H9 (cell line): ENCODE results near the gene UBE2G1. TPM values are rescaled to one million over a fixed set of nuclear protein-coding genes. Genes with fewer than 3 reads are reported as not detected.

Experiments
- DNase-seq: peaks from one replicate; pipeline ENCODE4 v3.0.0-alpha.2; 2017
- H2AFZ ChIP-seq: one replicate; pipeline ENCODE4 v1.6.1; 2013; ENCODE audit warnings: mild to moderate bottlenecking, low read length, control low read depth, moderate library complexity
- H2AK5ac ChIP-seq: 2 replicates; pipeline ENCODE4 v1.6.1; 2013; ENCODE audit warnings: low read length, control low read depth, mixed read lengths; ENCODE audit not compliant: insufficient read length
- H2BK120ac ChIP-seq: one replicate; pipeline ENCODE4 v1.6.1; 2013; ENCODE audit warnings: low read depth, mild to moderate bottlenecking, low read length, control low read depth, inconsistent platforms; ENCODE audit not compliant: poor library complexity, severe bottlenecking
- H2BK12ac ChIP-seq: 2 replicates; pipeline ENCODE4 v1.6.1; 2013; ENCODE audit warnings: low read length, control low read depth, mixed read lengths, low read depth; ENCODE audit not compliant: insufficient read length
- H2BK15ac ChIP-seq: 2 replicates; pipeline ENCODE4 v1.6.1; 2013; ENCODE audit warnings: low read depth, low read length, control low read depth
- H2BK20ac ChIP-seq: one replicate; pipeline ENCODE4 v1.6.1; 2013; ENCODE audit warnings: low read depth, mild to moderate bottlenecking, low read length, control low read depth, inconsistent platforms; ENCODE audit not compliant: poor library complexity, severe bottlenecking
- H2BK5ac ChIP-seq: 2 replicates; pipeline ENCODE4 v1.6.1; 2013; ENCODE audit warnings: low read length, control low read depth, mixed read lengths; ENCODE audit not compliant: insufficient read length
- H3K14ac ChIP-seq: 2 replicates; pipeline ENCODE4 v1.6.1; 2013; ENCODE audit warnings: low read length, control low read depth; ENCODE audit not compliant: insufficient read depth
- H3K18ac ChIP-seq: 2 replicates; pipeline ENCODE4 v1.6.1; 2013; ENCODE audit warnings: low read depth, mild to moderate bottlenecking, mixed read lengths, low read length, control low read depth; ENCODE audit not compliant: insufficient read length
- H3K23ac ChIP-seq: 2 replicates; pipeline ENCODE4 v1.6.1; 2013; ENCODE audit warnings: low read length, control low read depth, mixed read lengths, low read depth; ENCODE audit not compliant: insufficient read length
- H3K23me2 ChIP-seq: 2 replicates; pipeline ENCODE4 v1.6.1; 2013; ENCODE audit warnings: low read depth, mild to moderate bottlenecking, mixed read lengths, low read length, control low read depth; ENCODE audit not compliant: insufficient read length, poor library complexity, severe bottlenecking
- H3K27ac ChIP-seq: 2 replicates; pipeline ENCODE4 v1.5.1; 2013; ENCODE audit warnings: low read length, control low read depth, mixed read lengths, low read depth; ENCODE audit not compliant: insufficient read length
- H3K27me3 ChIP-seq: 2 replicates; pipeline ENCODE4 v1.6.1; 2013; ENCODE audit warnings: low read length, control low read depth, inconsistent platforms; ENCODE audit not compliant: insufficient read depth
- H3K4ac ChIP-seq: 2 replicates; pipeline ENCODE4 v1.6.1; 2013; ENCODE audit warnings: low read depth, mild to moderate bottlenecking, control low read depth, inconsistent platforms, low read length, moderate library complexity
- H3K4me1 ChIP-seq: 2 replicates; pipeline ENCODE4 v1.6.1; 2013; ENCODE audit warnings: low read length, control low read depth, inconsistent platforms; ENCODE audit not compliant: insufficient read depth
- H3K4me2 ChIP-seq: 2 replicates; pipeline ENCODE4 v1.6.1; 2013; ENCODE audit warnings: low read length, control low read depth, mixed read lengths; ENCODE audit not compliant: insufficient read length, insufficient read depth
- H3K56ac ChIP-seq: 2 replicates; pipeline ENCODE4 v1.6.1; 2013; ENCODE audit warnings: low read depth, mild to moderate bottlenecking, mixed read lengths, low read length, control low read depth; ENCODE audit not compliant: insufficient read length
- H3K79me1 ChIP-seq: 2 replicates; pipeline ENCODE4 v1.6.1; 2013; ENCODE audit warnings: low read depth, mild to moderate bottlenecking, moderate library complexity, low read length, control low read depth, inconsistent platforms; ENCODE audit not compliant: insufficient read depth, poor library complexity, severe bottlenecking
- H3K79me2 ChIP-seq: 2 replicates; pipeline ENCODE4 v1.6.1; 2013; ENCODE audit warnings: low read length, control low read depth, inconsistent platforms; ENCODE audit not compliant: insufficient read depth
- H3K9ac ChIP-seq: 2 replicates; pipeline ENCODE4 v1.6.1; 2013; ENCODE audit warnings: low read length, control low read depth, mixed read lengths; ENCODE audit not compliant: insufficient read length; ENCODE audit errors: extremely low read depth
- H3K9me3 ChIP-seq: one replicate; pipeline ENCODE4 v1.6.1; 2013; ENCODE audit warnings: low read depth, low read length, inconsistent platforms; ENCODE audit not compliant: control insufficient read depth
- H3T11ph ChIP-seq: one replicate; pipeline ENCODE4 v1.6.1; 2013; ENCODE audit warnings: mild to moderate bottlenecking, low read length, control low read depth, inconsistent platforms
- H4K20me1 ChIP-seq: one replicate; pipeline ENCODE4 v1.6.1; 2013; ENCODE audit not compliant: control insufficient read depth, insufficient read length, insufficient read depth
- H4K5ac ChIP-seq: 2 replicates; pipeline ENCODE4 v1.6.1; 2013; ENCODE audit warnings: low read depth, mild to moderate bottlenecking, mixed read lengths, low read length, control low read depth; ENCODE audit not compliant: insufficient read length
- H4K8ac ChIP-seq: replicated peaks from 2 replicates; pipeline ENCODE4 v1.6.1; 2013; ENCODE audit warnings: low read length, control low read depth, mixed read lengths, low read depth; ENCODE audit not compliant: insufficient read length
- H4K91ac ChIP-seq: 2 replicates; pipeline ENCODE4 v1.6.1; 2013; ENCODE audit warnings: low read depth, mild to moderate bottlenecking, moderate library complexity, mixed read lengths, low read length, control low read depth; ENCODE audit not compliant: insufficient read length
- H3K27ac Mint-ChIP-seq, 3 experiments: 2 replicates in 2 of 3; 3 replicates in 1 of 3; pipeline ENCODE4 v1.8.0; 2020 to 2021; ENCODE audit warnings: mixed read lengths in 3 of 3, mild to moderate bottlenecking in 1 of 3, moderate library complexity in 1 of 3
- H3K27me3 Mint-ChIP-seq: 2 replicates; pipeline ENCODE4 v1.8.0; 2021; ENCODE audit warnings: low read depth, mild to moderate bottlenecking, moderate library complexity, mixed read lengths
- H3K36me3 Mint-ChIP-seq, 3 experiments: 2 replicates in 2 of 3; 3 replicates in 1 of 3; pipeline ENCODE4 v1.8.0; 2020 to 2021; ENCODE audit warnings: low read depth in 3 of 3, mixed read lengths in 3 of 3; ENCODE audit not compliant: insufficient read depth in 1 of 3
- H3K4me1 Mint-ChIP-seq, 2 experiments: 2 replicates each; pipeline ENCODE4 v1.8.0; 2020; ENCODE audit warnings: mixed read lengths in 2 of 2
- H3K4me3 Mint-ChIP-seq, 2 experiments: 2 replicates in 1 of 2; 3 replicates in 1 of 2; pipeline ENCODE4 v1.8.0; 2020 to 2021; ENCODE audit warnings: mild to moderate bottlenecking in 2 of 2, mixed read lengths in 2 of 2, moderate library complexity in 1 of 2
- H3K9me3 Mint-ChIP-seq, 2 experiments: 2 replicates in 1 of 2; 3 replicates in 1 of 2; pipeline ENCODE4 v1.8.0; 2020; ENCODE audit warnings: mild to moderate bottlenecking in 2 of 2, mixed read lengths in 2 of 2, moderate library complexity in 1 of 2
- WGBS: extraction: QIAGEN DNeasy Blood & Tissue Kit; methylation state at CpG from one replicate; pipeline ENCODE4 v1.1.7; 2013; ENCODE audit warnings: missing lambda C conversion rate, low lambda C conversion rate, mixed read lengths; ENCODE audit not compliant: insufficient read length; ENCODE audit errors: extremely low coverage; 5-methylcytosine and 5-hydroxymethylcytosine counted together
- total RNA-seq: library from RNA; stranded (reverse); gene quantifications from 2 replicates; pipeline ENCODE4 v1.2.1, GENCODE V29; 2021
- TF ChIP-seq, protein P1 (sequence below): fragments of 200-600 bp; sonication (generic); conservative IDR thresholded peaks from 3 replicates; pipeline ENCODE4 v1.8.0; 2021; ENCODE audit warnings: antibody characterized with exemption, mild to moderate bottlenecking

Gene UBE2G1
- total RNA-seq, 1 experiment from 2014 or later, result 188 TPM

DNA sequence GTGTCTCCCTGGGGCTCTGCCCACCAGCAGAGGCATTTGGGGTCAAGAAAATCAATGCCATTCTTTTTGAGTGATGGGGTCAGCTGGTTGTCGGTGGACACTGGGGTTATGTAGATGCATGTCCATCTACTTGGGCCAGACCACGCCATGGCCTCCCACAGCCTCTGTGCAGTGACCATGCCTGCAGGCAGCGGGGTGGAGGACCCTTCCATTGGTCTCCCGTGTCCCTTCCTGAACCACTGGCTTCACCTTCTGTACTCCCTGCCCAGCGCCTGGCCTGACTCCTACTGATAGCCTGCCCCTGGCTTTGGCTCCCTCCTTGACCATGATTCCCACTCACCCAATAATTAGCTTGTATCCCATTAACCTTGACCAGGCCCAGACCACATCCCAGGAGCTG is 39.2 kb upstream of the UBE2G1 start:
- Mint-ChIP-seq H3K9me3 (no peaks in the 10 kb centered on the region), H3K4me1 (peaks cover 10 to 13% of the 10 kb centered on the region in 2 experiments), H3K27me3 (no peaks in the 10 kb centered on the region), H3K4me3 (no peak overlapping the region), H3K36me3 (no peaks in the 10 kb centered on the region), H3K27ac (peak overlapping the region in 2 of 3 experiments; percentile 39 to 43; a peak in 3 of 7 replicates)
- no peak overlapping the region for H2AK5ac ChIP-seq
- H4K20me1 ChIP-seq, result no peaks in the 10 kb centered on the region
- no peak overlapping the region for H2BK120ac ChIP-seq
- no peak overlapping the region for H3K4me2 ChIP-seq
- H3K23me2 ChIP-seq, result no peaks in the 10 kb centered on the region
- no peak overlapping the region for H2AFZ ChIP-seq
- H3K4ac ChIP-seq, result no peak overlapping the region
- H3K56ac ChIP-seq, result no peak overlapping the region
- no peaks in the 10 kb centered on the region for H3K9me3 ChIP-seq
- TF ChIP-seq, protein P1, sequence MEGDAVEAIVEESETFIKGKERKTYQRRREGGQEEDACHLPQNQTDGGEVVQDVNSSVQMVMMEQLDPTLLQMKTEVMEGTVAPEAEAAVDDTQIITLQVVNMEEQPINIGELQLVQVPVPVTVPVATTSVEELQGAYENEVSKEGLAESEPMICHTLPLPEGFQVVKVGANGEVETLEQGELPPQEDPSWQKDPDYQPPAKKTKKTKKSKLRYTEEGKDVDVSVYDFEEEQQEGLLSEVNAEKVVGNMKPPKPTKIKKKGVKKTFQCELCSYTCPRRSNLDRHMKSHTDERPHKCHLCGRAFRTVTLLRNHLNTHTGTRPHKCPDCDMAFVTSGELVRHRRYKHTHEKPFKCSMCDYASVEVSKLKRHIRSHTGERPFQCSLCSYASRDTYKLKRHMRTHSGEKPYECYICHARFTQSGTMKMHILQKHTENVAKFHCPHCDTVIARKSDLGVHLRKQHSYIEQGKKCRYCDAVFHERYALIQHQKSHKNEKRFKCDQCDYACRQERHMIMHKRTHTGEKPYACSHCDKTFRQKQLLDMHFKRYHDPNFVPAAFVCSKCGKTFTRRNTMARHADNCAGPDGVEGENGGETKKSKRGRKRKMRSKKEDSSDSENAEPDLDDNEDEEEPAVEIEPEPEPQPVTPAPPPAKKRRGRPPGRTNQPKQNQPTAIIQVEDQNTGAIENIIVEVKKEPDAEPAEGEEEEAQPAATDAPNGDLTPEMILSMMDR, result no peak
- no peak overlapping the region for H3K23ac ChIP-seq
- H3K79me2 ChIP-seq, result no peaks in the 10 kb centered on the region
- H4K91ac ChIP-seq, result no peak overlapping the region
- no peak overlapping the region for H3T11ph ChIP-seq
- H3K18ac ChIP-seq, result no peak overlapping the region
- no peaks in the 10 kb centered on the region for H3K27me3 ChIP-seq
- no peak overlapping the region for H2BK5ac ChIP-seq
- no peak overlapping the region for H4K5ac ChIP-seq
- H2BK12ac ChIP-seq, result no peak overlapping the region
- no peak overlapping the region for H2BK20ac ChIP-seq
- WGBS, result no CpG with 5 or more reads among the region's 5 CpGs
- no peak for DNase-seq
- H3K4me1 ChIP-seq, result no peaks in the 10 kb centered on the region; the same call in 1 of the 2 replicates
- H3K9ac ChIP-seq, result no peak overlapping the region
- H3K14ac ChIP-seq, result no peak overlapping the region
- H2BK15ac ChIP-seq, result no peak overlapping the region
- H4K8ac ChIP-seq, result no peak overlapping the region
- H3K27ac ChIP-seq, result no peak overlapping the region
- no peaks in the 10 kb centered on the region for H3K79me1 ChIP-seq
